Ascending aorta (tissue), 2 donors: ENCODE results near the gene GPC5. TPM values are rescaled to one million over a fixed set of nuclear protein-coding genes. Genes with fewer than 3 reads are reported as not detected.

ENCODE experiments used
- DNase-seq, 2 donors: peaks; one replicate each; pipeline ENCODE4 v3.0.0-alpha.2; 2019; ENCODE audit warnings: low spot score in 2 of 2
- H3K27ac ChIP-seq, 2 donors: fragments of 200-600 bp; sonication (generic); one replicate each; pipeline ENCODE4 v1.5.1; 2016 to 2017; ENCODE audit warnings: mild to moderate bottlenecking in 1 of 2
- H3K27me3 ChIP-seq: fragments of 200-600 bp; sonication (generic); one replicate; pipeline ENCODE4 v1.5.1; 2017
- H3K36me3 ChIP-seq, 2 donors: fragments of 200-600 bp; sonication (generic); one replicate each; pipeline ENCODE4 v1.5.1; 2016
- H3K4me1 ChIP-seq, 2 donors: fragments of 200-600 bp; sonication (generic); one replicate each; pipeline ENCODE4 v1.5.1; 2016 to 2017; ENCODE audit warnings: mild to moderate bottlenecking in 1 of 2
- H3K4me3 ChIP-seq, 2 donors: fragments of 200-600 bp; sonication (generic); one replicate each; pipeline ENCODE4 v1.5.1; 2016 to 2017; ENCODE audit warnings: mild to moderate bottlenecking in 1 of 2
- H3K9me3 ChIP-seq, 2 donors: fragments of 200-600 bp; sonication (generic); one replicate each; pipeline ENCODE4 v1.5.1; 2016
- CTCF ChIP-seq, 3 experiments: fragments of 200-600 bp in 2 of 3; fragments of 450-650 bp in 1 of 3; sonication (generic) in 2 of 3; IDR thresholded peaks; one replicate each; pipeline ENCODE4 v1.5.1; 2016 to 2019; ENCODE audit warnings: antibody characterized with exemption in 3 of 3, mild to moderate bottlenecking in 1 of 3, moderate library complexity in 1 of 3
- intact Hi-C: fragments of 100-400 bp; cut with DNase I; formaldehyde crosslinking; loops from one replicate; pipeline ENCODE4 v1.15.1; 2023
- total RNA-seq: library from RNA; depleted of rRNA; stranded (reverse); fragments of >200 nt; gene quantifications from one replicate; pipeline ENCODE4 v1.1.0, GENCODE V29; 2016

GPC5 gene
- total RNA-seq, 1 donor from 2014 or later: not detected

- H3K9me3 ChIP-seq: no peaks in the 10 kb centered on the region
Observed at GRCh38 chr13:92038905-92039304, 640.5 kb downstream of the GPC5 start.

GRCh38 chr13:92042522-92042921 is 644.1 kb downstream of the GPC5 start:
- Histone ChIP-seq H3K27me3 (no peaks in the 10 kb centered on the region), H3K36me3 (no peaks in the 10 kb centered on the region), H3K4me3 (no peak overlapping the region), H3K9me3 (no peaks in the 10 kb centered on the region), H3K4me1 (no peaks in the 10 kb centered on the region), H3K27ac (no peak overlapping the region)
- intact Hi-C loops: no loop called here
- DNase-seq: no peak
- TF ChIP-seq CTCF (IDR thresholded peaks at IDR 0.05): no peak

More at GRCh38 chr13:92038905-92039304, 640.5 kb downstream of the GPC5 start:
- no peaks in the 10 kb centered on the region for H3K36me3 ChIP-seq
- no peak overlapping the region for H3K4me3 ChIP-seq
- H3K27ac ChIP-seq: no peak overlapping the region
- no peak for DNase-seq
- H3K27me3 ChIP-seq: no peaks in the 10 kb centered on the region
- no peak for TF ChIP-seq CTCF (IDR thresholded peaks at IDR 0.05)
- H3K4me1 ChIP-seq: no peaks in the 10 kb centered on the region
- intact Hi-C loops: no loop called here

- no peak overlapping the region for H3K4me3 ChIP-seq
- H3K36me3 ChIP-seq: no peaks in the 10 kb centered on the region
- H3K9me3 ChIP-seq: no peaks in the 10 kb centered on the region
- no peaks in the 10 kb centered on the region for H3K27me3 ChIP-seq
- H3K27ac ChIP-seq: no peak overlapping the region
- TF ChIP-seq CTCF (IDR thresholded peaks at IDR 0.05): no peak
- intact Hi-C loops: no loop called here
- no peaks in the 10 kb centered on the region for H3K4me1 ChIP-seq
- no peak for DNase-seq
Observed at GRCh38 chr13:92044351-92044750, 645.9 kb downstream of the GPC5 start.

- intact Hi-C loops: no loop called here
- DNase-seq: no peak
- H3K9me3 ChIP-seq: no peaks in the 10 kb centered on the region
- no peaks in the 10 kb centered on the region for H3K36me3 ChIP-seq
- no peaks in the 10 kb centered on the region for H3K4me1 ChIP-seq
- H3K27ac ChIP-seq: no peak overlapping the region
- TF ChIP-seq CTCF (IDR thresholded peaks at IDR 0.05): no peak
- H3K4me3 ChIP-seq: no peak overlapping the region
- no peaks in the 10 kb centered on the region for H3K27me3 ChIP-seq
Observed at GRCh38 chr13:92054389-92054788, 656.0 kb downstream of the GPC5 start.

- no peak for TF ChIP-seq CTCF (IDR thresholded peaks at IDR 0.05)
- H3K27ac ChIP-seq: no peak overlapping the region
- H3K27me3 ChIP-seq: no peaks in the 10 kb centered on the region
- H3K4me3 ChIP-seq: no peak overlapping the region
- intact Hi-C loops: no loop called here
- H3K4me1 ChIP-seq: no peaks in the 10 kb centered on the region
- no peak for DNase-seq
- H3K9me3 ChIP-seq: no peaks in the 10 kb centered on the region
- H3K36me3 ChIP-seq: no peaks in the 10 kb centered on the region
Observed at GRCh38 chr13:92074658-92075057, 676.2 kb downstream of the GPC5 start.

- H3K27me3 ChIP-seq: no peaks in the 10 kb centered on the region
- no peak for TF ChIP-seq CTCF (IDR thresholded peaks at IDR 0.05)
- H3K9me3 ChIP-seq: no peaks in the 10 kb centered on the region
- DNase-seq: no peak
- H3K36me3 ChIP-seq: no peaks in the 10 kb centered on the region
- H3K4me1 ChIP-seq: no peaks in the 10 kb centered on the region
- intact Hi-C loops: no loop called here
- no peak overlapping the region for H3K4me3 ChIP-seq
- H3K27ac ChIP-seq: no peak overlapping the region
Observed at GRCh38 chr13:92097337-92097903, 699.0 kb downstream of the GPC5 start.
